Right cardiac atrium (tissue), 5 donors: Measurements from ENCODE around the gene DGKE. TPM values are rescaled to one million over a fixed set of nuclear protein-coding genes. Genes with fewer than 3 reads are reported as not detected.

Experiments
- ATAC-seq, 2 donors: fragments of 200-7000 bp; cut with Tn5 transposase; one replicate each; pipeline versions ENCODE4 v1.8.0 to v1.9.1; 2020; ENCODE audit warnings: moderate library complexity in 2 of 2, mild to moderate bottlenecking in 1 of 2
- DNase-seq, 3 donors: peaks; one replicate each; pipeline ENCODE4 v3.0.0-alpha.2; 2020
- H3K27ac ChIP-seq: one replicate; pipeline ENCODE4 v1.5.1; 2013; ENCODE audit warnings: mild to moderate bottlenecking, low read length, control low read depth, moderate library complexity
- H3K27me3 ChIP-seq: one replicate; pipeline ENCODE4 v1.6.1; 2013; ENCODE audit not compliant: control insufficient read depth, insufficient read depth
- H3K4me1 ChIP-seq: one replicate; pipeline ENCODE4 v1.6.1; 2013; ENCODE audit warnings: low read length; ENCODE audit not compliant: control insufficient read depth, insufficient read depth
- H3K4me3 ChIP-seq: one replicate; pipeline ENCODE4 v1.5.1; 2013; ENCODE audit warnings: low read length, control low read depth
- H3K9me3 ChIP-seq: one replicate; pipeline ENCODE4 v1.6.1; 2013; ENCODE audit warnings: low read length; ENCODE audit not compliant: control insufficient read depth
- WGBS: extraction: QIAGEN DNeasy Blood & Tissue Kit; methylation state at CpG from one replicate; pipeline ENCODE4 v1.1.7; 2013; 5-methylcytosine and 5-hydroxymethylcytosine counted together
- intact Hi-C, 4 donors: fragments of 100-400 bp; cut with DNase I; formaldehyde crosslinking; loops; one replicate each; pipeline versions ENCODE4 v1.11.0 to v1.14.0; 2022 to 2023
- long read RNA-seq, 4 donors: library from polyadenylated mRNA; unstranded; transcript quantifications; one replicate each; pipeline ENCODE4 v2.0.0, GENCODE V29; 2020 to 2021
- polyA plus RNA-seq: library from polyadenylated mRNA; stranded (reverse); fragments of 200-250 nt; gene quantifications from one replicate; pipeline ENCODE4 v1.2.3, GENCODE V29; 2013
- total RNA-seq, 4 donors: library from RNA; stranded (reverse); fragmentation: NEBNext Ultra II Directional; extraction: Animal tissue kit (Norgen Biotek cat#: 25700); gene quantifications; one replicate each; pipeline ENCODE4 v1.2.1, GENCODE V29; 2021
- donor health status: healthy with polysubstance abuse.
- donor health status: DM: no; HTN: yes; CAD: no.
- donor health status: DM: no; HTN: no; CAD: no.
- donor health status: DM: no; HTN: yes; CAD: no; lungs with severe emphysema.
- donor health status: DM: yes; HTN: yes; CAD: no.

The DGKE gene
- 1 to 10 TPM; 4.7 to 6.0 (median 5.7) TPM for total RNA-seq
- 2.4 TPM for polyA plus RNA-seq
- long read RNA-seq, donor 1, partial matches to known transcripts, result 1 of 4 reads
- long read RNA-seq, donor 1, other reads (novel, unspliced or antisense), result 3 of 4 reads
- long read RNA-seq, donor 2, full-length matches to known transcripts, result 1 of 2 reads
- long read RNA-seq, donor 2, partial matches to known transcripts, result 0 of 2 reads
- long read RNA-seq, donor 2, other reads (novel, unspliced or antisense), result 1 of 2 reads
- long read RNA-seq, donor 3, full-length matches to known transcripts, result 3 of 8 reads
- long read RNA-seq, donor 3, partial matches to known transcripts, result 3 of 8 reads
- long read RNA-seq, donor 3, other reads (novel, unspliced or antisense), result 2 of 8 reads
- long read RNA-seq, donor 4, result 0 reads

DNA sequence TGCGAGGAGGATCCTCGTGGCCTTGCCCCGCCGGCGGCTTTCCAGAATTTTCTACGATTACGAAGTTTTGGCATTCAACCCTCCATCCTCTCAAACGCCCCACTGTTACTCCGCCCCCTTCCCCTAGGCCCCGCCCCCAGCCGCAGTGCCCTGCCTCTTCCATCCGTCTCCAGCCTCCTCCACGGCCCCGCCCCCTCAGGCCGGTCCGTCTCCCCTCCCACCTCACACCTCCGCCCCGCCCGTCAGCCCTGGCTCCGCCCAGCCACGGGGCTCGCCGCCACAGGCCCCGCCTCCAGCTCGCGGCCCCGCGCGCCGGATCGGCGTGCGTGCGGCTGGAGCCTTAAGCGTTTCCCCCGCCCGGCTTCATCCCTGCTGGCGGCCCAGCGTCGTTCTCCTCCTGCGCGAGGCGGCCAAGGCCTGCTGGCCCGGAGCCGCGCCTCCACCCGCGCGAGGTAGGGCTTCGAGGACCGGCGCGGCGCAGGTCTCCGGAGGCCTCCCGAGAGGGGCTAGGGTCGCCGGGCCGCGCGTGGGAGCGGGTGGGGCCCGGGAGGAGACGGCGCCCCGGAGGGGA is at the start of gene DGKE, which contains the start of gene C17orf67:
DGKE (plus strand) TSS at position 343 of the 571 bp plus-strand sequence. CDS start 645 bp downstream, outside the sequence.
C17orf67 (minus strand) TSS at position 112 of the 571 bp plus-strand sequence. CDS start 18,110 bp downstream, outside the sequence.
- no peaks in the 10 kb centered on the region for H3K4me1 ChIP-seq
- ATAC-seq (peak; percentile 99), DNase-seq (peak; percentile 99 to 100 (median 99))
- no peaks in the 10 kb centered on the region for H3K27me3 ChIP-seq
- intact Hi-C loops, result loop anchor here in 1 of 4 donors (5.0 kb wide), 1 partner anchor 78 kb away; the partner anchor contains the start of gene TRIM25
- no peaks in the 10 kb centered on the region for H3K9me3 ChIP-seq
- H3K27ac ChIP-seq, result peak within 1 kb of the TSS; percentile 71
- under 1% methylated on average over 66 of the region's 66 CpGs for WGBS
- peak within 1 kb of the TSS; percentile 81 for H3K4me3 ChIP-seq

DNA sequence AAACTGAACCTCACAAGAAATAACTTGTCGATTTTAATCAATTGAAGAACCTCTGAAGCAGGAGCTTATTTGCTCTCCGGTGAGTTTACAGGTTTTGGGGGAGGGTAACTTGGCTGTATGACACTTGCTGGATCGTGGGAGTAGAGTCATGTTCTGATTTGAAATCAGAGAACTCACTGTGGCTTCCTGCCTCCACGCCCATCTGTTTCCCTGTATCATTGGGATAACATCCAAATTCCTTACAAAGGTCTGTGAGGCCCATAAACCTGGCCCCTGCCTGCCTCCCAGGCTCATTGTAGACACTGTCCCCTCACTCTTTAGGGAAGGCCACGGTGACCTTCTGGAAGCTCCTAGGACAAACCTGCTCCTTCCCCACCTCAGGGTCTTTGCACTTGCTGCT is 48.5 kb upstream of the DGKE start:
- intact Hi-C loops, result no loop called here
- no peaks in the 10 kb centered on the region for H3K9me3 ChIP-seq
- ATAC-seq, result no peak
- no peak overlapping the region for H3K4me3 ChIP-seq
- no peak overlapping the region for H3K27ac ChIP-seq
- peaks cover under 1% of the 10 kb centered on the region for H3K4me1 ChIP-seq
- WGBS, result 53% methylated on average over 5 of the region's 5 CpGs
- DNase-seq, result no peak
- H3K27me3 ChIP-seq, result no peaks in the 10 kb centered on the region

DNA sequence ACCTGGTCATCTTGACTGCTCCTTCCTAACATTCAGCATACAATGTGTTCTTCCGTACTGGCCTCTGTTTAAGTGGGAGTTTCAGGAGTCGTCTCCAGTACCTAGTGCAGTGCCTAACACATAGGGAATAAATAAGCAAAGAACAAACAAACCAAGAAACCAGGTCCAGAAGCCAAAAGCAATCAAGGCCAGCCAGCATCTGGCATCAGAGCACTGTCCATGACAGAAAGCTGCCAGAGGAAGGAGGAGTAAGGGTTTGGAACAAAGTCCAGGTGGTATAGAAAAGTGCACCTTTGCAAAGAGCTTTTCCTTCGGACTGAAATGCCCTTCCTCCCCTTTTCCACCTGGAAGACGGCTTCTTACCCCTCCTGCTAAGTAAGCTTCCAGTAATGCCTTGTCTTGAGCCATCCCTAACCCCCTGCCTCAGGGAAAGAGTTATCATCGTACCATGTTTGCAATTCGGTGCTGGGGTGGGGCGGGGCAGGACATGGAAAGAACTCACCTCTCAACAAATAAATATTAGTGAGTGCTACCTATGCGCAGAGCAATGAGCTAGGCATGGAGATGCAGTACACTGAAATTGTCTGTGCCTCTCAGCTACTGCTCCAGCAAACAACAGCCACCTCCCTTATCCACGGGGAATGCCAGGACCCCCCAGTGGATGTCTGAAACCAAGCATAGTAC is 47.8 kb upstream of the DGKE start:
- ATAC-seq, result no peak
- WGBS, result 86% methylated on average over 9 of the region's 9 CpGs

DNA sequence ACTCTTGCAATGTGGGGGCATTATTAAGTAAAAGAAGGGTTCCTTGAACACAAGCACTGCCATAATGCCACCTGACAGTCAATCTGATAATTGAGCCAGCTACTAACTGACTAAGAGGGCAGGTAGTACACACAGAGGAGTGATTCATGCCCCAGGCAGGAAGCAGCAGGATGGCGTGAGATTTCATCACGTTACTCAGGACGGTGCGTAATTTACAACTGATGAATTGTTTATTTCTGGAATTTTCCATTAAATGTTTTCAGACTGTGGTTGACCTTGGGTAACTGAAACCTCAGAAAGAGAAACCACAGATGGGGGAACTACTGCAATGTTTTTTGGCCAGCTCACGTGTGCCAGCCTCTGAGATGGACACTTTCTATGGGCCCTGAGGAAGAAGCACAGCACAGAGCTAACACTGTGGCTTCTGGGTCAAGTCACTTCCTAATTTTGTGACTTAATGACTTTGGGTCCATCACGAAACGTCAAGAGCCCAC is 46.9 kb upstream of the DGKE start:
- Histone ChIP-seq H3K9me3 (no peaks in the 10 kb centered on the region), H3K27ac (no peak overlapping the region), H3K4me1 (no peaks in the 10 kb centered on the region), H3K27me3 (no peaks in the 10 kb centered on the region), H3K4me3 (no peak overlapping the region)
- DNase-seq (no peak), ATAC-seq (no peak)
- intact Hi-C loops, result no loop called here
- WGBS, result 60% methylated on average over 7 of the region's 7 CpGs

More for the DNA sequence above, 47.8 kb upstream of the DGKE start:
- Histone ChIP-seq H3K9me3 (no peaks in the 10 kb centered on the region), H3K4me3 (no peak overlapping the region), H3K27me3 (no peaks in the 10 kb centered on the region), H3K4me1 (no peaks in the 10 kb centered on the region), H3K27ac (no peak overlapping the region)
- DNase-seq, result no peak
- intact Hi-C loops, result no loop called here

DNA sequence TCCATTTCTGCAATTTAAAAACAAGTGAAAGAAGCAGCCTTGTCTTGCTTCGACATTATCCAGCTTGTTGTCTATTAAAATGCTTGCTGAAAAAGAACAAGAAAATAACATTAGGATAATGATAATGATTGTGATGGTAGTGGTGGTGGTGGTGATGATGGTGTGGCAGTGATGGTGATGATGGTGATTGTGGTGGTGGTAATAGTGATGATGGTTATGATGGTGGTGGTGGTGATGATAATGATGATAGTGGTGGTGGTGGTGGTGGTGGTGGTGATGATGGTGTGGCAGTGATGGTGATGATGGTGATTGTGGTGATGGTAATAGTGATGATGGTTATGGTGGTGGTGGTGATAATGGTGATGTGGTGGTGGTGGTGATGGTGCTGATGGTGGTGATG is 41.7 kb upstream of the DGKE start:
- WGBS, result 100% methylated on average over 1 of the region's 1 CpG
- Histone ChIP-seq H3K9me3 (no peaks in the 10 kb centered on the region), H3K4me1 (no peaks in the 10 kb centered on the region), H3K4me3 (no peak overlapping the region), H3K27ac (no peak overlapping the region), H3K27me3 (no peaks in the 10 kb centered on the region)
- intact Hi-C loops, result no loop called here
- DNase-seq, result no peak
- ATAC-seq, result no peak

DNA sequence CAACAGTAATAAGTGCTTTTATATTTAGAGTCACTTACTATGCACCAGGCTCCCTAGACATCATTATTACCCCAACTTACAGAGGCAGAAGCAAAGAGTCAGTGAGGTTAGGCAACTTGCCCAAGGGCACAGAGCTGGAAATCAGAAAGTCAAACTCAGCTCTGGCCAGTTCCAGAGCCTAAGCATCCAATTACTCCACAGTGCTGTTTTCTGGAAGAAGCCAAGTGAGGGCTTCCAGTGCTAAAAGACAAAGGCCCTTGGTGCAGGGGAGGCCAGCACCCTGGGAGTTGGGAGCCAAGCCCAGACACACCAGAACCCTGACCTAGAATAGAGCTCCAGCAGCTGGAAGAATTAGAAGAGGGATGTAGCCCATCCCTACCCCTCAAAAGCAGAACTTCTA is 40.4 kb upstream of the DGKE start:
- DNase-seq (no peak), ATAC-seq (no peak)
- no peak overlapping the region for H3K27ac ChIP-seq
- H3K4me3 ChIP-seq, result no peak overlapping the region
- no peaks in the 10 kb centered on the region for H3K27me3 ChIP-seq
- intact Hi-C loops, result no loop called here
- H3K4me1 ChIP-seq, result no peaks in the 10 kb centered on the region
- H3K9me3 ChIP-seq, result no peaks in the 10 kb centered on the region

DNA sequence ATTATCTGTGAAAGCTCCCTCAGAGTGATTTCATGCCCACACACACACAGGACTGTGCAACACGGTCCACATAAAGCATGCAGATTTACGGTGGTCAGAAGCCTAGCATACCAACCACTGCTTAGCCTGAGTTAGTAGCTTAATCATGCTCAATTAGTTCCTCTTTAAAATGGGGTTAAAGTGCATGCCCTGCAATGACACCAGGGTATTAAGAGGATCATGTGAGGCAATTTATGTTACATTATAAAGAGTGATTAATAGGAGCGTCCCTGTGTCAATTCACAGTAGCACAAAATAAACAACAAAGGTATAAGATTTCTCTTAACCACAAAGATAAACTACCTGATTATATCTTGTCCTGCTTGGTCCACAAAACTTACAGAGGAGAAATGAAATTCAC is 40.0 kb upstream of the DGKE start:
- ATAC-seq (no peak), DNase-seq (no peak)
- intact Hi-C loops, result no loop called here
- Histone ChIP-seq H3K27me3 (no peaks in the 10 kb centered on the region), H3K4me1 (no peaks in the 10 kb centered on the region), H3K27ac (no peak overlapping the region), H3K9me3 (no peaks in the 10 kb centered on the region), H3K4me3 (no peak overlapping the region)
- WGBS, result 52% methylated on average over 3 of the region's 3 CpGs

DNA sequence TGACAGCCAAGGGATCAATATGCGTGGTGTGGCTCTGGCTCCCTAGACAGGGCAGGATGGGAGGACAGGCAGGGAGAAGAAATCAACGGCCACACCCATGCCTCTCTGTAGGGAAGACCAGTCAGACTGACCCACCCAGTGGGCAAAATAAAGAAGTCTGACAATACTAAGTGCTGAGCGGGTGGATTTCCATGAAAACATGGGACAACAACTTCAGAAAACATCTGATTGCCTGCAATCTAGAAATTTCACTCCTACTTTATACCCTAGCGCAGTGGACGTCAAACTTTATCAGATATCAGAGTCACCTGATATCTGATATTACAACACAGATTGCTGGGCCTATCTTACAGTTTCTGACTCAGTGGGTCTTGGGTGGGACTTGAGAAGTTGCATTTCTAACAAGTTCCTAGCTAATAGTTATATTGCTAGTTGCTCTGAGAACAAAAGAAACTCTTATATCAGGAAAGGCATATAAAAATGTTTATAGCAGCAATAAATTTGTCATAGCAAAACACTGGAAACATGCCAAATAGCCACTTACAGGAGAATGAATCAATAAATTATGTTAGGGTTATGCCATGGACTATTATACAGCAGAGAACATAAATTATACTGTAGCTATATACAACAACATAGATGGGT is 38.6 kb upstream of the DGKE start:
- DNase-seq (no peak), ATAC-seq (no peak)
- intact Hi-C loops, result no loop called here
- Histone ChIP-seq H3K27ac (no peak overlapping the region), H3K27me3 (no peaks in the 10 kb centered on the region), H3K4me1 (no peaks in the 10 kb centered on the region), H3K9me3 (no peaks in the 10 kb centered on the region), H3K4me3 (no peak overlapping the region)
- 74% methylated on average over 5 of the region's 5 CpGs for WGBS

DNA sequence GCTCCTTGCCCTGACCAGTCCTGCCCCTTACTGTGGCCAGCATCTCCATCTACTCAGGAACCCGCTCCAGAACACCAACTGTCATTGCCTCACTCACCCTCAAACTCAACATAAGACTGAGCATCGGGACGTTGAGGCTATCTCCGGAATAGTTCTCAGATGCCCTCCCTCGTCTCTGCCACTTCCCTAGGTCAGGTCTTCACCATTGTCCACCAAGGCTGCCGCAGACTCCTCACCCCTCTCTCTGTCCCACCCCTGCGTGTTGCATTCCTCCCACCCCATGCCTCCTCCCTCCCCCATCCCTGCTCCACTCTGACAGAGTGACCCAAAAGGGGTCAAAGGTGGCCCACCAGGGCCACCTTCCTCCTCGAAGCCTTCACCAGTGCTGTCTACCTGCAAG is 37.4 kb upstream of the DGKE start:
- H3K4me1 ChIP-seq, result no peaks in the 10 kb centered on the region
- H3K27ac ChIP-seq, result no peak overlapping the region
- intact Hi-C loops, result no loop called here
- DNase-seq (no peak), ATAC-seq (no peak)
- H3K4me3 ChIP-seq, result no peak overlapping the region
- no peaks in the 10 kb centered on the region for H3K9me3 ChIP-seq
- no peaks in the 10 kb centered on the region for H3K27me3 ChIP-seq
- WGBS, result 84% methylated on average over 8 of the region's 8 CpGs

DNA sequence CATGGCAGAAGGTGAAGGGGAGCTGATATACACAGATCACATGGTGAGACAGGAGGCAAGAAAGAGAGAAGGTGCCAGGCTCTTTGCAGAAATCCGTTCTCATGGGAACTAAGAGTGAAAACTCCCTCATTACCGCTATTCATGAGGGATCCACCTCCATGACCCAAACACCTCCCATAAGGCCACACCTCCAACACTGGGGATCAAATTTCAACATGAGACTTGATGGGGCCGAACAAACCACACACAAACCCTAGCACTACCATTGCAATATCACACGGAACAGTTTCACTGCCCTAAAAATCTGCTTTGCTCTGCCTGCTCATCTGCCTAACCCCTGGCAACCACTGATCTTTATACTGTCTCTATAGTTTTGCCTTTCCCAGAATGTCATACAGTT is 35.0 kb upstream of the DGKE start:
- Histone ChIP-seq H3K27ac (no peak overlapping the region), H3K27me3 (no peaks in the 10 kb centered on the region), H3K4me3 (no peak overlapping the region), H3K9me3 (no peaks in the 10 kb centered on the region), H3K4me1 (peaks cover 4% of the 10 kb centered on the region)
- no peak for DNase-seq
- ATAC-seq, result no peak
- intact Hi-C loops, result no loop called here
- WGBS, result 36% methylated on average over 4 of the region's 4 CpGs
